RWPE2 (cell line): Measurements from ENCODE around the gene IGSF21.

Source experiments
- ATAC-seq: fragments of 200-7000 bp; cut with Tn5 transposase; 3 replicates; pipeline ENCODE4 v1.9.1; 2021; ENCODE audit warnings: low read depth
- DNase-seq: peaks from one replicate; pipeline ENCODE4 v3.0.0-alpha.2; 2020; ENCODE audit warnings: low spot score
- H3K27ac ChIP-seq: fragments of 450-650 bp; 2 replicates; pipeline ENCODE4 v1.5.1; 2017; ENCODE audit warnings: mild to moderate bottlenecking; ENCODE audit not compliant: poor library complexity, severe bottlenecking
- H3K27me3 ChIP-seq: fragments of 250-450 bp; sonication (Bioruptor Pico); 2 replicates; pipeline ENCODE4 v1.5.1; 2021; ENCODE audit warnings: mild to moderate bottlenecking, moderate library complexity; ENCODE audit not compliant: insufficient read depth, poor library complexity, severe bottlenecking
- H3K36me3 ChIP-seq: fragments of 250-450 bp; sonication (Bioruptor Pico); 2 replicates; pipeline ENCODE4 v1.5.1; 2020; ENCODE audit warnings: low read depth, mild to moderate bottlenecking, moderate library complexity
- H3K4me1 ChIP-seq: fragments of 250-450 bp; sonication (Bioruptor Pico); 2 replicates; pipeline ENCODE4 v1.5.1; 2021; ENCODE audit warnings: mild to moderate bottlenecking, moderate library complexity; ENCODE audit not compliant: insufficient read depth, poor library complexity, severe bottlenecking
- H3K4me3 ChIP-seq: fragments of 250-450 bp; sonication (Bioruptor Pico); 2 replicates; pipeline ENCODE4 v1.5.1; 2021; ENCODE audit warnings: mild to moderate bottlenecking, moderate library complexity; ENCODE audit not compliant: severe bottlenecking
- H3K9me3 ChIP-seq: fragments of 250-450 bp; sonication (Bioruptor Pico); 2 replicates; pipeline ENCODE4 v1.5.1; 2021; ENCODE audit warnings: mild to moderate bottlenecking, moderate library complexity; ENCODE audit not compliant: severe bottlenecking
- TF ChIP-seq, protein P1 (sequence below): fragments of 450-650 bp; IDR thresholded peaks from one replicate; pipeline ENCODE4 v1.5.1; 2017; ENCODE audit warnings: mild to moderate bottlenecking, moderate library complexity; ENCODE audit not compliant: poor library complexity, severe bottlenecking

IGSF21 gene

GRCh38 chr1:18121072-18121820, 13.6 kb downstream of the IGSF21 start:
- no peaks in the 10 kb centered on the region for H3K9me3 ChIP-seq
- no peak overlapping the region for H3K27ac ChIP-seq
- DNase-seq, result no peak
- H3K36me3 ChIP-seq, result no peaks in the 10 kb centered on the region
- TF ChIP-seq, protein P1, sequence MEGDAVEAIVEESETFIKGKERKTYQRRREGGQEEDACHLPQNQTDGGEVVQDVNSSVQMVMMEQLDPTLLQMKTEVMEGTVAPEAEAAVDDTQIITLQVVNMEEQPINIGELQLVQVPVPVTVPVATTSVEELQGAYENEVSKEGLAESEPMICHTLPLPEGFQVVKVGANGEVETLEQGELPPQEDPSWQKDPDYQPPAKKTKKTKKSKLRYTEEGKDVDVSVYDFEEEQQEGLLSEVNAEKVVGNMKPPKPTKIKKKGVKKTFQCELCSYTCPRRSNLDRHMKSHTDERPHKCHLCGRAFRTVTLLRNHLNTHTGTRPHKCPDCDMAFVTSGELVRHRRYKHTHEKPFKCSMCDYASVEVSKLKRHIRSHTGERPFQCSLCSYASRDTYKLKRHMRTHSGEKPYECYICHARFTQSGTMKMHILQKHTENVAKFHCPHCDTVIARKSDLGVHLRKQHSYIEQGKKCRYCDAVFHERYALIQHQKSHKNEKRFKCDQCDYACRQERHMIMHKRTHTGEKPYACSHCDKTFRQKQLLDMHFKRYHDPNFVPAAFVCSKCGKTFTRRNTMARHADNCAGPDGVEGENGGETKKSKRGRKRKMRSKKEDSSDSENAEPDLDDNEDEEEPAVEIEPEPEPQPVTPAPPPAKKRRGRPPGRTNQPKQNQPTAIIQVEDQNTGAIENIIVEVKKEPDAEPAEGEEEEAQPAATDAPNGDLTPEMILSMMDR, result no peak
- H3K4me3 ChIP-seq, result no peak overlapping the region
- no peak for ATAC-seq
- H3K27me3 ChIP-seq, result peaks cover 12% of the 10 kb centered on the region
- no peaks in the 10 kb centered on the region for H3K4me1 ChIP-seq

DNA sequence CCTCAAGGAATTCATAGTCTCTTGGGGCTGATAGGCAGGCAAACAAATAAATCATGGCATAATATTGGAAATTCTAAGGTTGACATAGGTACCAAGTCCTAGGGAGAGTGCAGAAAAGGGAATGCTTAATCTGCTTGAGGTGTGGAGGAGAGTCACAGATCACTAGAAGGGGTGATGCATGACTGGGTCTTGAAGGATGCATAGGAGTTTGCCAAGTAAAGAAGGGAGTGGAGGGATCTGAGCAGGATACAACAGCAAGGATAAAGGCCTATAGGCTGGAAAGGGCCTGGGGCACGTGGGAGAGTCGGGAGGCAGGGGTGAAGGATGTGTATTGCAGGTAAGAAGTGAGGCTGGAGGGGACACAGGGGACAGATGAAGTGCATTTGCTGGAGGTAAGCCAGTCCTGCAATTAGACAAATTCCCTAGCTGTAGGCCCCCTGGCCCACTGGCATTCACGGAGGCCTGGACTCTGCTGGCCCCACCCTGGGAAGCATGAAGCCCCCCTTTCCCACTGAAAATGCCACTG, 15.9 kb downstream of the IGSF21 start:
- no peak for DNase-seq
- ATAC-seq, result no peak
- Histone ChIP-seq H3K27ac (no peak overlapping the region), H3K4me1 (no peaks in the 10 kb centered on the region), H3K36me3 (no peaks in the 10 kb centered on the region), H3K27me3 (peaks cover 12% of the 10 kb centered on the region), H3K9me3 (no peaks in the 10 kb centered on the region), H3K4me3 (no peak overlapping the region)
- TF ChIP-seq, protein P1, result no peak

DNA sequence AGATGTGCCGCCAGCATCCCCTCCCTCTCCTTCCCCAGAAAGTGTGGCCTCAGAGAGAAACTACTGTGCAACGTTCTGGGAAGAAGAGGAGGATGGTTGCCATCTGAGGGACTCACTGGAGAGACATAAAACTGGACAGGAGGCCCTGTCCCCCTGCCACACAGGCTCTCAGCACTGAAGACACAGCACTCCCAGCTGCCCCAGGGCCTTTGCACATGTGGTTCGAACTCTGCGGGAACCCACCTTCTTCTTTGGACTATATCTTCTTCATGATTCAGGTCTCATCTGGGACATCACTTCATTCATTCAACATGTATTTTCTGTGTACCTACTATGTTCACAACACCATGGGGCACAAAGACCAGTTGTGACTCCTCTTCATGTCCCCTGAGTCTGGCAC, 17.4 kb downstream of the IGSF21 start:
- no peaks in the 10 kb centered on the region for H3K36me3 ChIP-seq
- TF ChIP-seq, protein P1, result no peak
- H3K4me1 ChIP-seq, result no peaks in the 10 kb centered on the region
- H3K9me3 ChIP-seq, result no peaks in the 10 kb centered on the region
- no peak for DNase-seq
- no peak overlapping the region for H3K27ac ChIP-seq
- H3K4me3 ChIP-seq, result no peak overlapping the region
- peaks cover 10% of the 10 kb centered on the region for H3K27me3 ChIP-seq
- no peak for ATAC-seq

DNA sequence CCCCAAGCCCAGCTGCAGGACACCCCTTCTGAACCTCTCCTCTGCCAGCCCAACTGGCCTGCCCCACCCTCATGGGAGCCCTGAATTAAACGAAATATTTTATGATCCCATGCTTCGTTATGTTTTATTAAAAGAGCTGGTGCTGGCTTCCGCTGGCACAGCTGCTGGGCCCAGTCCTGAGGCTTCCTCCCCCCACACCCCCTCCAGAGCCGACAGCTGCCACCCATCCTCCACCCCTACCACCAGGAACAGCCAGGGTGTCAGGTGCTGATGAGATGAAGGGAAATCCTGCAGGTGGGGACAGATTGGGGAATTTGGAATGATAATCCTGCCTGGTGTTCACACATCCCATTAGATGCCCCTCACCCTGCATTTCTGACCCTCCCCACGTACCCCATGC, 19.0 kb downstream of the IGSF21 start:
- no peaks in the 10 kb centered on the region for H3K4me1 ChIP-seq
- TF ChIP-seq, protein P1, result no peak
- H3K27me3 ChIP-seq, result no peaks in the 10 kb centered on the region
- no peak overlapping the region for H3K27ac ChIP-seq
- DNase-seq (no peak), ATAC-seq (no peak)
- no peak overlapping the region for H3K4me3 ChIP-seq
- no peaks in the 10 kb centered on the region for H3K36me3 ChIP-seq
- H3K9me3 ChIP-seq, result no peaks in the 10 kb centered on the region

DNA sequence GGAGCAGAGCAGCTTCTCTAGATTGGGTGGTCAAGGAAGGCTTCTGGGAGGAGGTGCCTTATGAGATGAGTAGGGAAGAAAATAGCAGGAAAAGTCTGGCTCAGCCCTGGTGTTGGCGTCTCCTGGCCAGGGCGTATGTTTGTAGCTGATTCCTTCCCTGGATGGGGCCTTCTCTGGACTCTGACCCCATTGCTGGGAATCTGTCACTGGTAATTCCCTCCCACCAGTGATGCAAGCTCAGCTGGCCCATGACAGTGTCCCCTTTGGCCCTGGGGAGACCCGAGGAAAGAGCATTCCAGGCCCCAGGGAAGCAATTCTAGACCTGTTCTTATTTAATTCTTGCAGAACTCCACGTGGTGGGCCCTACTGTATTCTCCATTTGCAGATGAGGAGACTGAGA, 20.7 kb downstream of the IGSF21 start:
- Histone ChIP-seq H3K36me3 (no peaks in the 10 kb centered on the region), H3K27me3 (peaks cover 4% of the 10 kb centered on the region), H3K9me3 (no peaks in the 10 kb centered on the region), H3K4me3 (no peak overlapping the region), H3K4me1 (no peaks in the 10 kb centered on the region), H3K27ac (no peak overlapping the region)
- DNase-seq (no peak), ATAC-seq (no peak)
- TF ChIP-seq, protein P1, result no peak
